DOHH2 (cell line): ENCODE data around the gene ODC1.

Experiments
- H3F3A ChIP-seq: fragments of 200-600 bp; sonication (generic), shearing (Covaris generic); 2 replicates; pipeline ENCODE4 v1.6.0; 2016; ENCODE audit warnings: antibody characterized with exemption, mild to moderate bottlenecking; ENCODE audit not compliant: control insufficient read depth, insufficient read depth
- H3K27ac ChIP-seq: fragments of 200-600 bp; sonication (generic); 2 replicates; pipeline ENCODE4 v1.5.1; 2014; ENCODE audit warnings: low read depth, mild to moderate bottlenecking, low read length, moderate library complexity
- H3K27me3 ChIP-seq: fragments of 200-600 bp; sonication (generic); 2 replicates; pipeline ENCODE4 v1.6.1; 2014; ENCODE audit warnings: mild to moderate bottlenecking, low read length, mixed read lengths; ENCODE audit not compliant: control insufficient read depth
- H3K36me3 ChIP-seq: fragments of 200-600 bp; sonication (generic); 2 replicates; pipeline ENCODE4 v1.6.1; 2014; ENCODE audit warnings: mild to moderate bottlenecking, low read length, moderate library complexity, mixed read lengths; ENCODE audit not compliant: control insufficient read depth
- H3K4me1 ChIP-seq: fragments of 200-600 bp; sonication (generic); 2 replicates; pipeline ENCODE4 v1.6.1; 2014; ENCODE audit warnings: mild to moderate bottlenecking, low read length, mixed read lengths; ENCODE audit not compliant: control insufficient read depth
- H3K4me2 ChIP-seq: fragments of 200-600 bp; sonication (generic); 2 replicates; pipeline ENCODE4 v1.6.0; 2014; ENCODE audit warnings: mild to moderate bottlenecking, low read length, moderate library complexity
- H3K4me3 ChIP-seq: fragments of 200-600 bp; sonication (generic); 2 replicates; pipeline ENCODE4 v1.5.1; 2014; ENCODE audit warnings: mild to moderate bottlenecking, low read length, mixed read lengths
- H3K79me2 ChIP-seq: fragments of 200-600 bp; sonication (generic); 2 replicates; pipeline ENCODE4 v1.6.1; 2014; ENCODE audit warnings: mild to moderate bottlenecking, low read length, mixed read lengths; ENCODE audit not compliant: control insufficient read depth
- H3K9me2 ChIP-seq: fragments of 200-600 bp; sonication (generic); replicated peaks from 2 replicates; pipeline ENCODE4 v1.6.1; 2014; ENCODE audit warnings: mild to moderate bottlenecking, low read length, mixed read lengths; ENCODE audit not compliant: control insufficient read depth
- H3K9me3 ChIP-seq: fragments of 200-600 bp; sonication (generic); 2 replicates; pipeline ENCODE4 v1.6.1; 2014; ENCODE audit warnings: antibody characterized with exemption, low read length, mixed read lengths; ENCODE audit not compliant: control insufficient read depth, insufficient read depth
- H4K20me1 ChIP-seq: fragments of 200-600 bp; sonication (generic); 2 replicates; pipeline ENCODE4 v1.6.0; 2014; ENCODE audit warnings: low read depth, mild to moderate bottlenecking, antibody characterized with exemption, low read length, moderate library complexity; ENCODE audit not compliant: control insufficient read depth, insufficient read depth
- EZH2phosphoT487 ChIP-seq: fragments of 200-600 bp; sonication (generic); IDR thresholded peaks from 2 replicates; pipeline ENCODE4 v1.6.1; 2017; ENCODE audit warnings: borderline replicate concordance, mild to moderate bottlenecking, antibody characterized with exemption, low read length, moderate library complexity, mixed read lengths
- TF ChIP-seq, protein P1 (sequence below): fragments of 200-600 bp; sonication (generic); IDR thresholded peaks from one replicate; pipeline ENCODE4 v1.5.1; 2014; ENCODE audit warnings: antibody characterized with exemption, mild to moderate bottlenecking, low read depth, low read length; ENCODE audit not compliant: poor library complexity, severe bottlenecking

The ODC1 gene

DNA sequence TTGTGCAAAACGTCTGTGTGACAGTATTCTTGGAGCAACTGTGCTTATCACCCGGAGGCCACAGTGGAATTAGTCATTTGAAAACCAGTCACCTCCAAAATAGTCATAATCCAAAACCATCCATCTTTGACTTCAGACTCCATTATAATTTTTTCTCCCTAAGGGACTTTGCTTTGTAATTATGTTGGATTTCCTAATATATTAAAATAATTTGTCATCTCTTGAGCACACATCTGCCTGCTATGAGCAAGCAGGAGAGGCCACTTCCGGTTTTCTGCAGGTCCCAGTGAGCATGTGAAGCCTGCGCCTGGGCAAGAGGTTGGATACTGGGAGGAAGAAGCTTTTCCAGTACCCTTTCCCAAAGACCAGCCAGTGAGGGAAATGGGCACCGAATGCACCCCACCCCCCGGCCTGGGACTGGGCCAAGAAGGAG lies 57.7 kb downstream of the ODC1 start:
- H3K36me3 ChIP-seq, result no peaks in the 10 kb centered on the region
- no peaks in the 10 kb centered on the region for H3K9me2 ChIP-seq
- H3K4me2 ChIP-seq, result no peak overlapping the region
- H3K79me2 ChIP-seq, result no peaks in the 10 kb centered on the region
- peaks cover 13% of the 10 kb centered on the region for H3K4me1 ChIP-seq
- H4K20me1 ChIP-seq, result peaks cover 3% of the 10 kb centered on the region; the same call in 1 of the 2 replicates
- no peaks in the 10 kb centered on the region for H3F3A ChIP-seq
- no peaks in the 10 kb centered on the region for H3K9me3 ChIP-seq
- TF ChIP-seq, protein P1, sequence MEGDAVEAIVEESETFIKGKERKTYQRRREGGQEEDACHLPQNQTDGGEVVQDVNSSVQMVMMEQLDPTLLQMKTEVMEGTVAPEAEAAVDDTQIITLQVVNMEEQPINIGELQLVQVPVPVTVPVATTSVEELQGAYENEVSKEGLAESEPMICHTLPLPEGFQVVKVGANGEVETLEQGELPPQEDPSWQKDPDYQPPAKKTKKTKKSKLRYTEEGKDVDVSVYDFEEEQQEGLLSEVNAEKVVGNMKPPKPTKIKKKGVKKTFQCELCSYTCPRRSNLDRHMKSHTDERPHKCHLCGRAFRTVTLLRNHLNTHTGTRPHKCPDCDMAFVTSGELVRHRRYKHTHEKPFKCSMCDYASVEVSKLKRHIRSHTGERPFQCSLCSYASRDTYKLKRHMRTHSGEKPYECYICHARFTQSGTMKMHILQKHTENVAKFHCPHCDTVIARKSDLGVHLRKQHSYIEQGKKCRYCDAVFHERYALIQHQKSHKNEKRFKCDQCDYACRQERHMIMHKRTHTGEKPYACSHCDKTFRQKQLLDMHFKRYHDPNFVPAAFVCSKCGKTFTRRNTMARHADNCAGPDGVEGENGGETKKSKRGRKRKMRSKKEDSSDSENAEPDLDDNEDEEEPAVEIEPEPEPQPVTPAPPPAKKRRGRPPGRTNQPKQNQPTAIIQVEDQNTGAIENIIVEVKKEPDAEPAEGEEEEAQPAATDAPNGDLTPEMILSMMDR, result no peak
- no peak for TF ChIP-seq EZH2phosphoT487
- no peaks in the 10 kb centered on the region for H3K27me3 ChIP-seq
- H3K4me3 ChIP-seq, result no peak overlapping the region
- no peak overlapping the region for H3K27ac ChIP-seq
